ENCODE data around the gene PCSK5. TPM values are rescaled to one million over a fixed set of nuclear protein-coding genes. Genes with fewer than 3 reads are reported as not detected.

The PCSK5 gene
- total RNA-seq, 1 experiment from 2014 or later, result 0.17 TPM

DNA sequence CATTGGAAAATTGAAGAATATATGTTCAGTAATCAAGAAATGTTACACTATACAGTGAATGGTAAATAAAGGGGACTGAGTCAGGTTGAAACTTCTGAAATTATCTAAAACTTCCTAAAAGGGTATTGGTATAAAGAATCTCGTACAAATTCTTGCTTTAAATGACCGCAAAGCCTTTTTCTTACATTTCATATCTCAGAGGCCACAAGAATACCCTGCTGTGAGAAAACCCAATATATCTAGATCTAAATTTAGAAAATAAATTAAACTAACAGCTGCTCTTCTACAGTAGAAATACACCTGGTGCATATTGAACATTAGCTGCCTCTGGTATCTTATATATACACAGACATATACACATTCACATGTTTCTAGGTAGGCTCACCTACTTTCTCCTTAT is 221.7 kb downstream of the PCSK5 start:
- CTCF ChIA-PET, result no interaction called here

GRCh38 chr9:76114144-76114543 is 223.7 kb downstream of the PCSK5 start:
- BruUV-seq (replicated peaks), result no TSS peak
- CTCF ChIA-PET, result no interaction called here

More for the DNA sequence above, 221.7 kb downstream of the PCSK5 start:
- DNase-seq (ENCODE audit: low spot score), result no peak
- H3K36me3 ChIP-seq (ENCODE audit: insufficient read depth, low read length, poor library complexity, severe bottlenecking), result no peaks in the 10 kb centered on the region
- POLR2A ChIA-PET (ENCODE audit: low non-redundant PET), result no interaction called here
- intact Hi-C loops (cut with micrococcal nuclease; ENCODE audit: unreplicated experiment), result no loop called here
- no peak overlapping the region for H3K4me3 ChIP-seq (ENCODE audit: low read depth, low read length, poor library complexity, severe bottlenecking)
- no peak overlapping the region for H3K27ac ChIP-seq (ENCODE audit: low read depth, low read length, poor library complexity, severe bottlenecking)
- H3K4me1 ChIP-seq (ENCODE audit: insufficient read depth, low read length, poor library complexity, severe bottlenecking), result no peaks in the 10 kb centered on the region
- BruUV-seq (replicated peaks), result no TSS peak
- H3K9me3 ChIP-seq (ENCODE audit: low read depth, low read length, poor library complexity, severe bottlenecking), result no peaks in the 10 kb centered on the region
- TF ChIP-seq, protein P1, sequence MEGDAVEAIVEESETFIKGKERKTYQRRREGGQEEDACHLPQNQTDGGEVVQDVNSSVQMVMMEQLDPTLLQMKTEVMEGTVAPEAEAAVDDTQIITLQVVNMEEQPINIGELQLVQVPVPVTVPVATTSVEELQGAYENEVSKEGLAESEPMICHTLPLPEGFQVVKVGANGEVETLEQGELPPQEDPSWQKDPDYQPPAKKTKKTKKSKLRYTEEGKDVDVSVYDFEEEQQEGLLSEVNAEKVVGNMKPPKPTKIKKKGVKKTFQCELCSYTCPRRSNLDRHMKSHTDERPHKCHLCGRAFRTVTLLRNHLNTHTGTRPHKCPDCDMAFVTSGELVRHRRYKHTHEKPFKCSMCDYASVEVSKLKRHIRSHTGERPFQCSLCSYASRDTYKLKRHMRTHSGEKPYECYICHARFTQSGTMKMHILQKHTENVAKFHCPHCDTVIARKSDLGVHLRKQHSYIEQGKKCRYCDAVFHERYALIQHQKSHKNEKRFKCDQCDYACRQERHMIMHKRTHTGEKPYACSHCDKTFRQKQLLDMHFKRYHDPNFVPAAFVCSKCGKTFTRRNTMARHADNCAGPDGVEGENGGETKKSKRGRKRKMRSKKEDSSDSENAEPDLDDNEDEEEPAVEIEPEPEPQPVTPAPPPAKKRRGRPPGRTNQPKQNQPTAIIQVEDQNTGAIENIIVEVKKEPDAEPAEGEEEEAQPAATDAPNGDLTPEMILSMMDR (conservative IDR thresholded peaks at IDR 0.05; ENCODE audit: low read depth, low read length), result no peak
- no peak for TF ChIP-seq EZH2 (IDR thresholded peaks at IDR 0.05; ENCODE audit: borderline replicate concordance, low read depth, low read length, poor library complexity, severe bottlenecking)
- H3K27me3 ChIP-seq (replicated peaks; ENCODE audit: insufficient read depth, low read depth, low read length, poor library complexity), result peaks cover 17% of the 10 kb centered on the region

GRCh38 chr9:76115396-76115795 is 224.9 kb downstream of the PCSK5 start:
- intact Hi-C loops (cut with micrococcal nuclease; ENCODE audit: unreplicated experiment), result no loop called here
- POLR2A ChIA-PET (ENCODE audit: low non-redundant PET), result no interaction called here
- Histone ChIP-seq H3K4me3 (ENCODE audit: low read depth, low read length, poor library complexity, severe bottlenecking) (no peak overlapping the region), H3K27me3 (replicated peaks; ENCODE audit: insufficient read depth, low read depth, low read length, poor library complexity) (peaks cover 17% of the 10 kb centered on the region), H3K36me3 (ENCODE audit: insufficient read depth, low read length, poor library complexity, severe bottlenecking) (no peaks in the 10 kb centered on the region), H3K4me1 (ENCODE audit: insufficient read depth, low read length, poor library complexity, severe bottlenecking) (no peaks in the 10 kb centered on the region), H3K9me3 (ENCODE audit: low read depth, low read length, poor library complexity, severe bottlenecking) (no peaks in the 10 kb centered on the region), H3K27ac (ENCODE audit: low read depth, low read length, poor library complexity, severe bottlenecking) (no peak overlapping the region)
- no TSS peak for BruUV-seq (replicated peaks)
- CTCF ChIA-PET, result no interaction called here
- no peak for DNase-seq (ENCODE audit: low spot score)
- no peak for TF ChIP-seq EZH2 (IDR thresholded peaks at IDR 0.05; ENCODE audit: borderline replicate concordance, low read depth, low read length, poor library complexity, severe bottlenecking)
- TF ChIP-seq, protein P1 (conservative IDR thresholded peaks at IDR 0.05; ENCODE audit: low read depth, low read length), result no peak

More at GRCh38 chr9:76114144-76114543, 223.7 kb downstream of the PCSK5 start:
- Histone ChIP-seq H3K4me1 (ENCODE audit: insufficient read depth, low read length, poor library complexity, severe bottlenecking) (no peaks in the 10 kb centered on the region), H3K4me3 (ENCODE audit: low read depth, low read length, poor library complexity, severe bottlenecking) (no peak overlapping the region), H3K9me3 (ENCODE audit: low read depth, low read length, poor library complexity, severe bottlenecking) (no peaks in the 10 kb centered on the region), H3K36me3 (ENCODE audit: insufficient read depth, low read length, poor library complexity, severe bottlenecking) (no peaks in the 10 kb centered on the region), H3K27ac (ENCODE audit: low read depth, low read length, poor library complexity, severe bottlenecking) (no peak overlapping the region), H3K27me3 (replicated peaks; ENCODE audit: insufficient read depth, low read depth, low read length, poor library complexity) (peaks cover 17% of the 10 kb centered on the region)
- DNase-seq (ENCODE audit: low spot score), result no peak
- intact Hi-C loops (cut with micrococcal nuclease; ENCODE audit: unreplicated experiment), result no loop called here
- TF ChIP-seq, protein P1 (conservative IDR thresholded peaks at IDR 0.05; ENCODE audit: low read depth, low read length), result no peak
- TF ChIP-seq EZH2 (IDR thresholded peaks at IDR 0.05; ENCODE audit: borderline replicate concordance, low read depth, low read length, poor library complexity, severe bottlenecking), result no peak
- POLR2A ChIA-PET (ENCODE audit: low non-redundant PET), result no interaction called here

All from A673 (cell line).